ENCODE measurements around the gene LGALS3BP.

Gene LGALS3BP

DNA sequence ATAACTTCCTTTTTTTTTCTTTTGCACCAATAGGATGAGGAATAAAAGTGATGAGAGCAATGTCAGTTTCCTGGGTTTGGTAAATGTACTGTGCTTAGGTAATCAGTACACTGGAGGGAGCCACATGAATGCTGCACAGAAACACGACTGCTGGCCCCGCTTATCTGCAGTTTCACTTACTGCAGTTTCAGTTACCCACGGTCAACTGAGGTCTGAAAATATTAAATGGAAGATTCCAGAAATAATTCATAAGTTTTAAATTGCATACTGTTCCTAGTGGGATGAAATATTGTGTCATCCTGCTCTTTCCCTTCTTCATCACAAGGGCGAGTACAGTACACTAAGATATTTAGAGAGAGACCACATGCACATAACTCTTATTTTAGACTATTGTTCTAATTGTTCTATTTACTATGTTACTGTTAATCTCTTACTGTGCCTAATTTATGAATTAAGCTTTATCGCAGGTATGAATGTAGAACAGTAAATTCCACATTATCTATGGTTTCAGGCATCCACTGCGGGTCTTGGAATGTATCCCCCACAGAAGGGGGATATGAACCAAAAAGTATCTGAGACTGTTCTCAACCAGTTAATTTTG lies 6.4 kb upstream of the LGALS3BP start:
- peak; percentile 55 for TF ChIP-seq CTCF (IDR thresholded peaks at IDR 0.05; ENCODE audit: low read length, missing control alignments)
- DNase-seq (ENCODE audit: low read depth) = peak; percentile 81
- peak overlapping the region; percentile 34 for H3K4me3 ChIP-seq (replicated peaks; ENCODE audit: low read depth, low read length)

DNA sequence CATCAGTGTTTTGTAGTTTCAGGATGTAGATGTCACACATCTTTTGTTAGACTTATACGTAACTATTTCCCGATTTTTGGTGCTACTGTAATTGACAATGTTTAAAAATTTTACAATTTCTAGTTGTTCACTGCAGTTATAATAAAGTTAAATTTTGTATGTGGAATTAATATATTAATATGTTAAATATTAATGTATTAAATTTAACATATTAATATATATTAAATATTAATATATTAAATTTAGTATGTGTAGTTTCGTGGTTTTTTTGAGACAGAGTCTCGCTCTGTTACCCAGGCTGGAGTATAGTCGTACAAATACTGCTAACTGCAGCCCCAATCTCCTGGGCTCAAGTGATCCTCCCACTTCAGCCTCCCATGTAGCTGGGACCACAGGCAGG lies 5.7 kb upstream of the LGALS3BP start:
- no peak for DNase-seq (ENCODE audit: low read depth)
- TF ChIP-seq CTCF (IDR thresholded peaks at IDR 0.05; ENCODE audit: low read length, missing control alignments) = no peak
- no peak overlapping the region for H3K4me3 ChIP-seq (replicated peaks; ENCODE audit: low read depth, low read length)

DNA sequence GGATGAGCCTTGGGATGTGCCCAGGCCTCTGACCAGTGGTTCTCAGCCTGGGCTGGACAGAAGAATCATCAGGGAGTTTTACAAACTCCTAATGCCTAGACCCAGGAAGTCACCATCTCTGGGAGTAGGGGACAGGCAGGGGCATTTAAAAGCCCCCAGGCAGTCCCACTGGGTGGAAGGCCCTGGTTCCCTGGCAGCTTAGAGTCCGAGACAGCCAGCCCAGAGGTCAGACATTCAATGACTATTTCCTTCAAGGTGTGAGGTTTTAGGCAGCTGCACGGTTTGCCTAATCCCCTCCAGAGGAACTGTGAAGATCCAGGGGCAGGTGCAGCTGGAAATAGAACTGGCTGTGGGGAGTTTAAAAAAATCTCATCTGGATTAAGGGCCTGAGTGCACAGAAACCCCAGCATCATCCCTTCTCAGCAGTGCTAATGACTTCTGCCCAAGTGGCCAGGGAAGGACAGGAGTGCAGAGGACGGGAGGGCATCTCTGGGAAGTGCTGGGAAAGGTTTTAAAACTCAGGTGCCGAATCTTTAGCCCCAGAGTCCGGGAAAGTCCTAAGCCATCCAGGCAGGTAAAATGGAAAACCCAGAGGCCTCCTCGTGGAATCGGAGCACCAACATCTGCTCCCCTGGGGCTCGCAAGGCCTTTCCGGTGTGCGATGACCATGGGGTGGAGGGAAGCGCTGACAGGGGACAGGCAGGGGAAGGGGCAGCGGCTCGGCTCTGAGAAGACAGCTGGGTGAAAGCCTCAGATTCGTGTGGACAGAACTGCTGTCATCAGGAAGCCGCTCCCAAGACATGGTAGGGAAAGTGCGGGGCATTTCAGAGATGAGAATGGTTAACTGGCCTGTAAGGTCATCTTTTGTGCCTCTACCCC lies 1.5 kb upstream of the LGALS3BP start:
- no peak for DNase-seq (ENCODE audit: low read depth)
- TF ChIP-seq CTCF (IDR thresholded peaks at IDR 0.05; ENCODE audit: low read length, missing control alignments) = no peak
- no peak overlapping the region for H3K4me3 ChIP-seq (replicated peaks; ENCODE audit: low read depth, low read length)

DNA sequence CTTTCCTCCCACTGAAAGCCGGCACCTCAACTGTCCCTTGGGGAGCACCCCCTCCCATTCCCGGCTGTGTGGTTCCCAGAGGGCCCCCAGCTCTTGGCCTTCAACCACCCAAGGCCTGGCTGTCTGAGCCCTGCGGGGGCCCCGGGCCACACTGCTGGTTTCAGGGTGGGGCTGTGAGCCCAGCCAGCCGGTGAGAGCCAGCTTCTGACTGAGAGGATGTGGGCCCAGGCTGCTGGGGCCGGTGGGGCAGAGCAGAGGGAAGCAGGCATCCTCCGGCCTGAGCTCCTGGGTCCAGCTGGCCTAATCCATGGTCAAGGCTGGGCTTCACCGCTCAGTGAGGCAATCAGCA lies 875 bp upstream of the LGALS3BP start:
- no peak overlapping the region for H3K4me3 ChIP-seq (replicated peaks; ENCODE audit: low read depth, low read length)
- TF ChIP-seq CTCF (IDR thresholded peaks at IDR 0.05; ENCODE audit: low read length, missing control alignments) = no peak
- DNase-seq (ENCODE audit: low read depth) = no peak

DNA sequence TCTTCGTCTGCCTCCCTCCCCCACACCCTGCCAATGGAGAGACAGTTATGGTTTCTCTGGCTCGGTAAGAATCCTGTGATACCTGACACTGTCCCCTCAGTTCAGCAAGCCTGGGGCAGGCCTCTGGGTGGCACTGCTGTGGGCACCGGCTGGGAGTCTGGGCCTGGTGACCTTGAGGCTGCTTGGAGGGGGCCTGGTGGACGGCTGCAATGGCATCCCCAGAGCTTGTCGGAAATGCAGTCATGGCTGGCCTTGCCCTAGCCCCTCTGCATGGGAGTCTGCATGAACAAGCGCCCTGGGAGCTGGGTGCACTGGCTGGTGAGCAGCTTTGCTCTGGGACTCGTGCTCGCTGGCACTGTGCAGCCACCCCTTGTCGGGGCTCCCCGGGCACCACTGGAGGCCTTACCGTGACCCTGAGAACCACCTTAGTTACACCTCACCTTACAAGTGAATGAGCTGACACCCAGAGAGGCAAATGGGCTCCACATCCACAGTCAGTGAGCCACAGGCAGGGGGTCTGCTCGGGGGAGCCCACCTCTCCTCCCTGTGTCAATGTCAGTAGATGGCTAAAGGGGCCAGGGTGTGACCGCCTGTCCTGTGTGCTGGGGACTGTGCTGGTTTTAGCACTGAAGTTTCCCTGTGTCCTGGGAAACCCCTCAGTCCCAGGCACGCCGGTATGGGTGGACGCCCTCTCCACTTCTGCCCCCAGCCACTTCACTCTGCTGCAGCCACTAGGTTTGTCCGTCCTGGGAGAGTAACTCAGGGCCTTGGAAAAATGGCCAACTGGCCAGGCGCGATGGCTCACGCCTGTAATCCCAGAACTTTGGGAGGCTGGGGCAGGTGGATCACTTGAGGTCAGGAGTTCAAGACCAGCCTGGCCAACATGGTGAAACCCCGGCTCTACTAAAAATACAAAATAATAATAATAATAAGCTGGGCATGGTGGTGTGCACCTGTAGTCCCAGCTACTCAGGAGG lies 1.4 kb downstream of the LGALS3BP start:
- no peak overlapping the region for H3K4me3 ChIP-seq (replicated peaks; ENCODE audit: low read depth, low read length)

GRCh38 chr17:78977681-78977943 lies 2.1 kb downstream of the LGALS3BP start:
- H3K4me3 ChIP-seq (replicated peaks; ENCODE audit: low read depth, low read length) = no peak overlapping the region
- no peak for TF ChIP-seq CTCF (IDR thresholded peaks at IDR 0.05; ENCODE audit: low read length, missing control alignments)
- no peak for DNase-seq (ENCODE audit: low read depth)

More for the DNA sequence above, 1.4 kb downstream of the LGALS3BP start:
- DNase-seq (ENCODE audit: low read depth) = no peak
- no peak for TF ChIP-seq CTCF (IDR thresholded peaks at IDR 0.05; ENCODE audit: low read length, missing control alignments)
